GM06990 (cell line): ENCODE data around the gene SCNN1G.

Experiments
- DNase-seq: peaks from one replicate; pipeline ENCODE4 v3.0.0-alpha.2; 2011; ENCODE audit not compliant: insufficient read length; ENCODE audit errors: extremely low read depth
- H3K27me3 ChIP-seq: replicated peaks from 2 replicates; pipeline ENCODE4 v1.6.0; 2011; ENCODE audit warnings: low read length; ENCODE audit not compliant: control insufficient read depth, insufficient read depth
- H3K36me3 ChIP-seq: 2 replicates; pipeline ENCODE4 v1.5.1; 2011; ENCODE audit warnings: low read length; ENCODE audit not compliant: control insufficient read depth, insufficient read depth
- H3K4me3 ChIP-seq: replicated peaks from 2 replicates; pipeline ENCODE4 v1.5.1; 2011; ENCODE audit warnings: low read depth, mild to moderate bottlenecking, control low read depth, low read length
- TF ChIP-seq, protein P1 (sequence below): IDR thresholded peaks from 2 replicates; pipeline ENCODE4 v1.5.1; 2011; ENCODE audit warnings: low read length, control low read depth, mild to moderate bottlenecking, inconsistent platforms; ENCODE audit not compliant: insufficient read depth, poor library complexity, severe bottlenecking

SCNN1G gene

DNA sequence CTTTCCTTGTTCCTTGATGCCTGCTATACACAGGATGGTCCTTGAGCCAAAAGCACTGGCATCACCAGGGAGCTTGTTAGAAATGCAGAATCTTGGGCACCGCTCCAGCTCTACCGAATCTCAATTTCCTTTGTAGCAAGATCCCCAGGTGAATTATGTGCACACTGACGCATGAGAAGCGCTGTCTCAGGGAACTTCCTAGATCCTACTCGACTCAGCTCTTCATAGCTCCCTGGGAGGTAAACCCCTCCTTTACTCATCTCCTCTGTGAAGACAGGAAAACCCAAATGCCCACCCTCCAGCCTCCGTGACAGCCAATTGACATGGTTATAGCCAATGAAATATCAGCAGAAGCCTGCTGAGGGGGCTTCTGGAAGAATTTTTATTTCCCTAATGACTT lies 37.4 kb upstream of the SCNN1G start:
- no peaks in the 10 kb centered on the region for H3K36me3 ChIP-seq
- no peak for DNase-seq
- H3K4me3 ChIP-seq, result no peak overlapping the region
- H3K27me3 ChIP-seq, result no peaks in the 10 kb centered on the region
- TF ChIP-seq, protein P1, sequence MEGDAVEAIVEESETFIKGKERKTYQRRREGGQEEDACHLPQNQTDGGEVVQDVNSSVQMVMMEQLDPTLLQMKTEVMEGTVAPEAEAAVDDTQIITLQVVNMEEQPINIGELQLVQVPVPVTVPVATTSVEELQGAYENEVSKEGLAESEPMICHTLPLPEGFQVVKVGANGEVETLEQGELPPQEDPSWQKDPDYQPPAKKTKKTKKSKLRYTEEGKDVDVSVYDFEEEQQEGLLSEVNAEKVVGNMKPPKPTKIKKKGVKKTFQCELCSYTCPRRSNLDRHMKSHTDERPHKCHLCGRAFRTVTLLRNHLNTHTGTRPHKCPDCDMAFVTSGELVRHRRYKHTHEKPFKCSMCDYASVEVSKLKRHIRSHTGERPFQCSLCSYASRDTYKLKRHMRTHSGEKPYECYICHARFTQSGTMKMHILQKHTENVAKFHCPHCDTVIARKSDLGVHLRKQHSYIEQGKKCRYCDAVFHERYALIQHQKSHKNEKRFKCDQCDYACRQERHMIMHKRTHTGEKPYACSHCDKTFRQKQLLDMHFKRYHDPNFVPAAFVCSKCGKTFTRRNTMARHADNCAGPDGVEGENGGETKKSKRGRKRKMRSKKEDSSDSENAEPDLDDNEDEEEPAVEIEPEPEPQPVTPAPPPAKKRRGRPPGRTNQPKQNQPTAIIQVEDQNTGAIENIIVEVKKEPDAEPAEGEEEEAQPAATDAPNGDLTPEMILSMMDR, result no peak

DNA sequence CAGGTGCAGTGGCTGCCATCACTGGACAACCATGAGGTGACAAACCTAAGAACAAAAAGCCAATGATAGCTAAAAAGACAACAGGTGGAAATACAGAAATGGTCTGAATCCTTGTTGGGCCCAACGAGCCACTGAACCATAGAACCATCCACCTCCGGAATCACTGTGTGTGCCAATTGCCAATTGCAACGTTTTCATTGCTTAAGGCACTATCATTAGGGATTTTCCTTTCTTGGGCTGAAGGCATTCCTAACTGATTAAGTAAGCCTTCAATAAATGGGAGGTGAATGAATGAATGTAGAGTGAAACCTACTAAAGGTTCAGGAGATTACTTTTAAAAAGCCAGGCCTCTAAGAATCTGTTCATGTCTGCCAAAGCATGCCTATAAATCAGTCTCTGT lies 36.9 kb upstream of the SCNN1G start:
- TF ChIP-seq, protein P1, result no peak
- no peak overlapping the region for H3K4me3 ChIP-seq
- no peaks in the 10 kb centered on the region for H3K27me3 ChIP-seq
- H3K36me3 ChIP-seq, result no peaks in the 10 kb centered on the region
- DNase-seq, result no peak

DNA sequence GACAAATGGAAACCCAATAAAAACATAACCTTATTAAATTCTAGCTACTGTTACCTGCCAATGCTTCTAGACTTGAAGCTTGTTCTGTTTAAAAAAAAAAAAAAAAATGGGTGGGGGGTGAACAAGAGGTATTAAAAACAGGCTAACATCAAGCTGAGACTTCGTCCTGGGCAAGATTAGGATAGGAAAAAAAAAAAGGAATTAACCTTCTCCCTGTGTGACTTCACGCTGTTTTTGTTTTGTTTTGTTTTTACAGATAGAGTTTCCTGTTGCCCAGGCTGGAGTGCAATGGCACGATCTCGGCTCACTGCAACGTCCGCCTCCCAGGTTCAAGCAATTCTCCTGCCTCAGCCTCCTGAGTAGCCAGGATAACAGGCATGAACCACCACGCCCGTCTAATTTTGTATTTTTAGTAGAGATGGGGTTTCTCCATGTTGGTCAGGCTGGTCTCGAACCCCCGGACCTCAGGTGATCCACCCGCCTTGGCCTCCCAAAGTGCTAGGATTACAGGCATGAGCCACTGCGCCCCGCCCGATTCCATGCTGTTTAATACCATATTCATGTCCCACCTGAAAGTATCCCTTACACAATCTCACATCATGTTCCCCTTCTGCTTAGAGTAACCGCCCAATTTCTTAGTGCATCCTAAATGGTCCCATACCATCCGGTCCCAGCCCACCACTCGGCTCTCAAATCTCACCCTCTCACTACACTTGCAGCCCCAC lies 35.5 kb upstream of the SCNN1G start:
- DNase-seq, result no peak
- no peak overlapping the region for H3K4me3 ChIP-seq
- TF ChIP-seq, protein P1, result no peak
- H3K36me3 ChIP-seq, result no peaks in the 10 kb centered on the region
- no peaks in the 10 kb centered on the region for H3K27me3 ChIP-seq

DNA sequence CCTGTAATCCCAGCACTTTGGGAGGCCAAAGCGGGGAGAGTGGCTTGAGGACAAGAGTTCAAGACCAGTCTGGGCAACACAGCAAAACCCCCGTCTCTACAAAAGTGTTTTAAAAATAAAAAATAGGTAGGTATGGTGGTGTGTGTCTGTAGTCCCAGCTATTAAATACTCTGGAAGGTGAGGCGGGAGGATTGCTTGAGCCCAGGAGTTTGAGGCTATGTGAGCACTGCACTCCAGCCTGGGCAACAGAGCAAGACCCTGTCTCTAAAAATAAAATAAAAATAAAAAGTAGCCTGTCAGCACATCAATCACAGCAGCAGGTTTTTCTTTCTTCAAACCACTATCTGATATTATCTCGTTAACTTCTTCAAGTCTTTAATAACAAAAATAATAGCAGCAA lies 34.9 kb upstream of the SCNN1G start:
- no peak overlapping the region for H3K4me3 ChIP-seq
- DNase-seq, result no peak
- H3K27me3 ChIP-seq, result no peaks in the 10 kb centered on the region
- no peaks in the 10 kb centered on the region for H3K36me3 ChIP-seq
- TF ChIP-seq, protein P1, result no peak

DNA sequence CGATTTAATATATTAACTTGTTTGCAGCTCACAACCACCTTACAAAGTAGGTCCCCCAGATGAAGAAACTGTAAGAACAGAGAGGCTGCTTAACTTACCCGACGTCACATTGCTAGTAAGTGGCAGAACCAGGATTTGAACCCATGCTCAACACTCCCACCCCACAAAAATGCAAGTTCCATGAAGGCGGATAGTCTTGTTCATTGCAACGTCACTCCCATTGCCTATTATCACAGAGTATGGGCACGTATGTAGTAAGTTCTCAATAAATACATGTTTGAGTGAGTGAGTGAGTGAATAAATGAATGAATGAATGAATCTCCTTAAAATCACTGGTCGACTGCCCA lies 34.4 kb upstream of the SCNN1G start:
- no peak for DNase-seq
- H3K4me3 ChIP-seq, result peak overlapping the region; percentile 87
- TF ChIP-seq, protein P1, result no peak
- H3K27me3 ChIP-seq, result no peaks in the 10 kb centered on the region
- H3K36me3 ChIP-seq, result no peaks in the 10 kb centered on the region

DNA sequence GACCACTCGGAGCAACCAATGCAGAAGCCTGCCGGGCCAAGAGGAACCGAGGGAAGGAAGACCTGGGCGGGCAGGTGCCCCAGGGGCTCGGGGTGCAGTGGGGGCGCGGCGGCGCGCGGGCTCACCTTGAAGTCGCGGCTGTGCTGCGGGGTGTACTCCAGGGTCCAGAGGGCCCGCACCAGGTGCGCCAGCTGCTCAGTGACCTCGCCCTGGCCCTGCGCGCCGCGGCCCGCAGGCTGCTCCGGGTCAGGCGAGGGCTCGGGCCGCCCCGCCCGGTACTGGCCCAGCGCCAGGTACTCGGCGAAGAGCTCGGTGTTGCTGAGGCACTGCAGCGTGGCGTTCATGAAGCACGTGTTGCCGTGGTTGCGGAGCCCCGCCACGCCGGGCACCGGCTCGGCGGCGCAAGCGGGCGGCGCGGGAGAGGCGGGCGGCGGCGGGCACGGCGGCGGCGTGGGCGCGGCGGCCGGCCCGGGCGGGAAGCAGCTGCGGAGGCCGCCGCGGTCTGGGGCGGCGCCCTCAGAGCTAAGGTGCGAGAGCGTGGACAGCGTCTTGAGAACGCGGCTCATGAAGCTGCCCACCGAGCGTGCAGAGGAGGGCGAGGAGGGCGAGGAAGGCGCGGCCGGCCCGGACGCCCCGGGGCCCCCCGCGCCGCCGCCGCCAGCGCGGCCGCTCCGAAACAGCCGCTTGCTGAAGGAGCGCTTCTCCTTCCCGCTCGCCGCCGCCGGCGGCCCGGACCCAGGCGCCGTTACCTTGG lies 33.9 kb upstream of the SCNN1G start:
- Histone ChIP-seq H3K27me3 (no peaks in the 10 kb centered on the region), H3K4me3 (peak overlapping the region; percentile 87), H3K36me3 (no peaks in the 10 kb centered on the region)
- peak; percentile 75 for DNase-seq
- TF ChIP-seq, protein P1, result no peak
